HepG2 (cell line): ENCODE measurements around the gene MLH1. TPM values are rescaled to one million over a fixed set of nuclear protein-coding genes. Genes with fewer than 3 reads are reported as not detected.
A peak's percentile ranks its signal among the peaks of the same experiment; 100 is the strongest.

Experiments
- ATAC-seq: fragments of 200-7000 bp; cut with Tn5 transposase; 3 replicates; pipeline ENCODE4 v1.9.1; 2020; ENCODE audit warnings: mild to moderate bottlenecking, moderate library complexity
- BruUV-seq: library from RNA; stranded (reverse); fragments of 400-500 nt; replicated peaks from 2 replicates; lab custom pipeline; 2021; lab: Mats Ljungman, UMichigan
- CTCF ChIA-PET: fragments of 300-600 bp; formaldehyde crosslinking; extraction: SDS; loops from one replicate; lab custom pipeline; 2021; ENCODE audit warnings: low total read pairs, inconsistent platforms, low intra/inter-chr PET ratio; lab: Yijun Ruan, JAX
- POLR2A ChIA-PET: fragments of 350-600 bp; sonication (Branson Sonifier 250); formaldehyde crosslinking; loops from one replicate; lab custom pipeline; 2020; ENCODE audit warnings: antibody characterized with exemption, inconsistent platforms; lab: Yijun Ruan, JAX
- DNase-seq: peaks from one replicate; pipeline ENCODE4 v3.0.0-alpha.2; 2015; ENCODE audit warnings: low spot score
- FAIRE-seq: peaks from 3 replicates; lab custom pipeline; 2011; peaks lifted over from hg19 to GRCh38; lab: Jason Lieb, UNC
- H2AFZ ChIP-seq: one replicate; pipeline ENCODE4 v1.6.1; 2011; ENCODE audit warnings: low read length, inconsistent platforms
- H3K27ac ChIP-seq: fragments of 300-600 bp; 3 replicates; pipeline ENCODE4 v1.8.0; 2011; ENCODE audit warnings: mixed run types, mild to moderate bottlenecking, mixed read lengths, low read length, inconsistent platforms; ENCODE audit not compliant: insufficient read depth; ENCODE audit errors: extremely low read length
- H3K27me3 ChIP-seq, 2 experiments: fragments of 200-600 bp in 1 of 2; 2 replicates in 1 of 2; 3 replicates in 1 of 2; pipeline versions ENCODE4 v1.6.0 to v1.8.0; 2011; ENCODE audit warnings: low read length in 2 of 2, mild to moderate bottlenecking in 2 of 2, moderate library complexity in 2 of 2, inconsistent platforms in 1 of 2; ENCODE audit not compliant: insufficient read depth in 2 of 2, control insufficient read depth in 1 of 2
- H3K36me3 ChIP-seq, 2 experiments: fragments of 200-600 bp in 1 of 2; replicated peaks in 1 of 2; 2 replicates in 1 of 2; 3 replicates in 1 of 2; pipeline versions ENCODE4 v1.5.1 to v1.8.0; 2011; ENCODE audit warnings: low read length in 2 of 2, inconsistent platforms in 1 of 2; ENCODE audit not compliant: insufficient read depth in 2 of 2, control insufficient read depth in 1 of 2
- H3K4me1 ChIP-seq: 2 replicates; pipeline ENCODE4 v1.5.1; 2012; ENCODE audit warnings: low read length, inconsistent platforms; ENCODE audit not compliant: insufficient read depth
- H3K4me2 ChIP-seq: 2 replicates; pipeline ENCODE4 v1.6.0; 2011; ENCODE audit warnings: low read depth, low read length, inconsistent platforms
- H3K4me3 ChIP-seq, 3 experiments: fragments of 200-600 bp in 1 of 3; sonication (generic), shearing (Covaris generic) in 1 of 3; replicated peaks in 1 of 3; 2 replicates each; pipeline ENCODE4 v1.5.1; 2011 to 2016; ENCODE audit warnings: low read length in 3 of 3, inconsistent platforms in 2 of 3, low read depth in 2 of 3, mild to moderate bottlenecking in 2 of 3, control low read depth in 1 of 3, mixed read lengths in 1 of 3; ENCODE audit not compliant: insufficient read depth in 1 of 3
- H3K79me2 ChIP-seq: one replicate; pipeline ENCODE4 v1.6.1; 2011; ENCODE audit warnings: low read length, inconsistent platforms; ENCODE audit not compliant: insufficient read depth
- H3K9ac ChIP-seq: 2 replicates; pipeline ENCODE4 v1.6.0; 2011; ENCODE audit warnings: mild to moderate bottlenecking, low read depth, low read length, inconsistent platforms; ENCODE audit not compliant: insufficient read depth
- H3K9me3 ChIP-seq: 2 replicates; pipeline ENCODE4 v1.5.1; 2012; ENCODE audit warnings: mild to moderate bottlenecking, low read length
- H4K20me1 ChIP-seq: 2 replicates; pipeline ENCODE4 v1.6.0; 2011; ENCODE audit warnings: inconsistent platforms, mild to moderate bottlenecking, low read length, moderate library complexity; ENCODE audit not compliant: insufficient read depth
- ARID2 ChIP-seq: sonication (generic); formaldehyde crosslinking; IDR thresholded peaks from 2 replicates; pipeline ENCODE4 v1.8.1; 2022; ENCODE audit warnings: mild to moderate bottlenecking, missing genetic modification reagents, borderline replicate concordance
- CBX5 ChIP-seq: sonication (generic); formaldehyde crosslinking; IDR thresholded peaks from 2 replicates; pipeline ENCODE4 v1.4.0; 2020; ENCODE audit warnings: missing genetic modification reagents, borderline replicate concordance
- POLR2AphosphoS5 ChIP-seq: IDR thresholded peaks from 2 replicates; pipeline ENCODE4 v1.6.1; 2012; ENCODE audit warnings: low read depth, low read length
- RBFOX2 ChIP-seq: fragments of 200-400 bp; formaldehyde crosslinking; IDR thresholded peaks from 2 replicates; pipeline ENCODE4 v1.6.1; 2017; ENCODE audit warnings: low read depth, mild to moderate bottlenecking, low read length
- RBM22 ChIP-seq: fragments of 200-400 bp; formaldehyde crosslinking; optimal IDR thresholded peaks from 2 replicates; pipeline ENCODE3; 2017; ENCODE audit warnings: mild to moderate bottlenecking, low read length, moderate library complexity
- SYNCRIP ChIP-seq: fragments of 200-400 bp; formaldehyde crosslinking; IDR thresholded peaks from 2 replicates; pipeline ENCODE4 v1.6.1; 2018; ENCODE audit warnings: mild to moderate bottlenecking, low read depth, low read length; ENCODE audit not compliant: insufficient read depth
- ZGPAT ChIP-seq: IDR thresholded peaks from 2 replicates; pipeline ENCODE4 v1.6.1; 2016; ENCODE audit warnings: mild to moderate bottlenecking
- ZHX2 ChIP-seq, 2 experiments: sonication (generic) in 1 of 2; formaldehyde crosslinking in 1 of 2; IDR thresholded peaks; 2 replicates each; pipeline versions ENCODE4 v1.6.1 to v1.9.0; 2014 to 2022; ENCODE audit warnings: antibody characterized with exemption in 1 of 2, borderline replicate concordance in 1 of 2, inconsistent platforms in 1 of 2, low read depth in 1 of 2, missing genetic modification reagents in 1 of 2
- ZNF644 ChIP-seq: IDR thresholded peaks from 2 replicates; pipeline ENCODE4 v1.6.1; 2016; ENCODE audit warnings: low read depth
- ZNF720 ChIP-seq: sonication (generic); formaldehyde crosslinking; IDR thresholded peaks from 2 replicates; pipeline ENCODE4 v1.4.0; 2020; ENCODE audit warnings: missing genetic modification reagents
- ZNF75D ChIP-seq: sonication (generic); formaldehyde crosslinking; IDR thresholded peaks from 2 replicates; pipeline ENCODE4 v1.8.1; 2023; ENCODE audit warnings: missing genetic modification reagents, mild to moderate bottlenecking, borderline replicate concordance
- WGBS: methylation state at CpG from one replicate; pipeline ENCODE4 v1.1.6; 2017; ENCODE audit warnings: low lambda C conversion rate; 5-methylcytosine and 5-hydroxymethylcytosine counted together
- in situ Hi-C: cut with HindIII; loops from 2 replicates; pipeline ENCODE4 v1.10.0; 2017; ENCODE audit warnings: low pct_unique_long_range_greater_than_20kb; ENCODE audit not compliant: extremely low pct_ligation_motif_present
- intact Hi-C: fragments of 100-400 bp; cut with micrococcal nuclease; formaldehyde crosslinking; loops from one replicate; pipeline ENCODE4 v1.10.0; 2022; ENCODE audit not compliant: unreplicated experiment
- polyA plus RNA-seq, 8 experiments: library from polyadenylated mRNA; depleted of rRNA in 3 of 8; stranded (reverse) in 7 of 8; unstranded in 1 of 8; fragments of >200 nt; fragmentation: Illumina TruSeq in 4 of 8; extraction: Trizol in 4 of 8; gene quantifications; 2 replicates each; pipeline versions ENCODE4 v1.2.1 to v1.2.3, GENCODE V29; 2011 to 2016; ENCODE audit warnings: low read depth in 4 of 8, missing spikeins in 1 of 8, mixed read lengths in 1 of 8; ENCODE audit not compliant: insufficient read depth in 1 of 8
- total RNA-seq, 5 experiments: library from RNA; depleted of rRNA; stranded (reverse); fragments of >200 nt; fragmentation: Illumina TruSeq; extraction: Trizol; gene quantifications; 2 replicates each; pipeline ENCODE4 v1.2.3, GENCODE V29; 2016; ENCODE audit warnings: low read depth in 1 of 5

Gene MLH1
- total and polyA plus RNA-seq, 2 of the 13 experiments (the other 11 are each of a cell fraction or from before 2014, with no cell fraction given): 29.5 to 70.8 TPM

- DNase-seq: no peak
- intact Hi-C loops: no loop called here
- no peak overlapping the region for H2AFZ ChIP-seq
- no peak overlapping the region for H3K27ac ChIP-seq
- H3K27me3 ChIP-seq: no peaks in the 10 kb centered on the region; a peak in 1 of 5 replicates
- no peaks in the 10 kb centered on the region for H3K9me3 ChIP-seq
- WGBS: 91% methylated on average over 3 of the region's 3 CpGs
- TF ChIP-seq ZGPAT (CRISPR knock-in tag): no peak
- peak; percentile 37; the same call in 1 of the 2 replicates for TF ChIP-seq RBFOX2
- TF ChIP-seq, all 625 proteins: peak for 1
- H3K79me2 ChIP-seq: peaks cover 48% of the 10 kb centered on the region
- BruUV-seq: no TSS peak
- peak overlapping the region; percentile 88 for H3K4me2 ChIP-seq
- peaks cover 4 to 31% of the 10 kb centered on the region in 2 experiments; a peak in 4 of 5 replicates for H3K36me3 ChIP-seq
- H3K4me1 ChIP-seq: peaks cover 38% of the 10 kb centered on the region
- no peak overlapping the region for H3K9ac ChIP-seq
- peak overlapping the region in 1 of 3 experiments; percentile 89; a peak in 1 of 6 replicates for H3K4me3 ChIP-seq
- CTCF ChIA-PET: no interaction called here
- POLR2A ChIA-PET: no interaction called here
- FAIRE-seq (no peak), ATAC-seq (no peak)
- in situ Hi-C loops: no loop called here
- H4K20me1 ChIP-seq: peaks cover 20% of the 10 kb centered on the region
Measured at GRCh38 chr3:36989005-36989404, 4.3 kb upstream of the MLH1 start.

GRCh38 chr3:36989568-36989967 lies 3.8 kb upstream of the MLH1 start:
- Histone ChIP-seq H3K4me1 (peaks cover 42% of the 10 kb centered on the region), H3K79me2 (peaks cover 54% of the 10 kb centered on the region), H3K4me2 (peak overlapping the region; percentile 88), H2AFZ (no peak overlapping the region), H3K9me3 (no peaks in the 10 kb centered on the region), H3K27me3 (no peaks in the 10 kb centered on the region; a peak in 1 of 5 replicates), H3K9ac (peak overlapping the region; percentile 31), H3K27ac (no peak overlapping the region), H3K36me3 (peaks cover 3 to 27% of the 10 kb centered on the region in 2 experiments; a peak in 4 of 5 replicates), H3K4me3 (peak overlapping the region in 2 of 3 experiments; percentile 72 to 89; a peak in 2 of 6 replicates), H4K20me1 (peaks cover 20% of the 10 kb centered on the region)
- FAIRE-seq: no peak
- no peak for DNase-seq
- intact Hi-C loops (no loop called here), in situ Hi-C loops (no loop called here)
- no TSS peak for BruUV-seq
- POLR2A ChIA-PET: no interaction called here
- no peak for ATAC-seq
- CTCF ChIA-PET: no interaction called here
- no peak for TF ChIP-seq ZNF720 (CRISPR knock-in tag)
- TF ChIP-seq ZHX2 (IDR thresholded peaks at IDR 0.05; ENCODE audit: low read depth): no peak
- TF ChIP-seq ZHX2 (CRISPR knock-in tag; IDR thresholded peaks at IDR 0.05; ENCODE audit: borderline replicate concordance): no peak
- TF ChIP-seq ZNF75D: no peak
- no peak for TF ChIP-seq ARID2 (CRISPR knock-in tag)
- TF ChIP-seq SYNCRIP: no peak
- TF ChIP-seq ZNF644 (CRISPR knock-in tag): no peak
- peak; percentile 29 for TF ChIP-seq RBM22
- TF ChIP-seq CBX5 (CRISPR knock-in tag): no peak
- 0 out of 2 replicates have a peak, but pooled peaks have one; percentile 0 for TF ChIP-seq POLR2AphosphoS5
